SK-N-MC (cell line): ENCODE measurements around the gene SLC12A1.

ENCODE experiments used
- DNase-seq: peaks from one replicate; pipeline ENCODE4 v3.0.0-alpha.2; 2011; ENCODE audit warnings: low read depth, low spot score
- H3K27ac ChIP-seq: fragments of 200-600 bp; sonication (generic); 2 replicates; pipeline ENCODE4 v1.5.1; 2016; ENCODE audit warnings: mixed run types
- H3K36me3 ChIP-seq: fragments of 200-600 bp; sonication (generic); 2 replicates; pipeline ENCODE4 v1.6.1; 2017; ENCODE audit warnings: antibody characterized with exemption, low read length, mixed read lengths; ENCODE audit not compliant: insufficient read depth
- H3K4me3 ChIP-seq: fragments of 200-600 bp; sonication (generic); 2 replicates; pipeline ENCODE4 v1.5.1; 2016
- H3K9ac ChIP-seq: fragments of 200-600 bp; sonication (generic); 2 replicates; pipeline ENCODE4 v1.8.0; 2017; ENCODE audit warnings: mixed run types, mixed read lengths; ENCODE audit not compliant: insufficient read length
- H3K9me3 ChIP-seq: fragments of 200-600 bp; sonication (generic); 2 replicates; pipeline ENCODE4 v1.6.1; 2017; ENCODE audit warnings: low read depth, mild to moderate bottlenecking, antibody characterized with exemption, low read length, moderate library complexity, mixed read lengths
- EZH2 ChIP-seq: fragments of 200-600 bp; sonication (generic); IDR thresholded peaks from one replicate; pipeline ENCODE4 v1.6.1; 2017; ENCODE audit warnings: antibody characterized with exemption
- FOXP2 ChIP-seq: optimal IDR thresholded peaks from 2 replicates; pipeline ENCODE3; 2011; ENCODE audit warnings: mild to moderate bottlenecking, moderate library complexity; ENCODE audit not compliant: insufficient read depth; ENCODE audit errors: extremely low read length, control extremely low read depth
- POLR2AphosphoS5 ChIP-seq: IDR thresholded peaks from 2 replicates; pipeline ENCODE4 v1.6.1; 2012; ENCODE audit warnings: mild to moderate bottlenecking, low read depth, low read length, borderline replicate concordance

The SLC12A1 gene

DNA sequence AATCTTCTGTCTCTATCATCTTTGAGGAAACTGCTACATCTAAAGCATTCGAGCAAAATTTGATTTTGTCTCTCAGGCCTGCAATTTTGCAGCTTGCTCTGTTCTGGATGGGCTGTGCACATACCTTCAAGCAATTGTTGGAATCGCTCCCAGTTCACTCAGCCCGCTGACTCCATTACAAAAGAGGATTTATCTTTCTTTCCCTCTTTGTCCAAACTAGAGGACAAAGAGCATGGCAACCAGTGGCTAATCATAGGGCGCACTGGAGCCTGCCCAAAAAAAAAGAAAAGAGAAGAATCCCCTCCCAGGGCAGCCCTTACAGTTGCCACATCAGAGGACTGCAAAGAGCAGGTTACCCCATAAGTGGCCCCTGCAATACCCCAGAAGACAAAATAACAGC, 76.1 kb downstream of the SLC12A1 start:
- Histone ChIP-seq H3K4me3 (no peak overlapping the region), H3K36me3 (no peaks in the 10 kb centered on the region), H3K9me3 (no peaks in the 10 kb centered on the region), H3K27ac (no peak overlapping the region), H3K9ac (no peak overlapping the region)
- no peak for DNase-seq
- TF ChIP-seq POLR2AphosphoS5 (no peak), FOXP2 (no peak), EZH2 (no peak)

DNA sequence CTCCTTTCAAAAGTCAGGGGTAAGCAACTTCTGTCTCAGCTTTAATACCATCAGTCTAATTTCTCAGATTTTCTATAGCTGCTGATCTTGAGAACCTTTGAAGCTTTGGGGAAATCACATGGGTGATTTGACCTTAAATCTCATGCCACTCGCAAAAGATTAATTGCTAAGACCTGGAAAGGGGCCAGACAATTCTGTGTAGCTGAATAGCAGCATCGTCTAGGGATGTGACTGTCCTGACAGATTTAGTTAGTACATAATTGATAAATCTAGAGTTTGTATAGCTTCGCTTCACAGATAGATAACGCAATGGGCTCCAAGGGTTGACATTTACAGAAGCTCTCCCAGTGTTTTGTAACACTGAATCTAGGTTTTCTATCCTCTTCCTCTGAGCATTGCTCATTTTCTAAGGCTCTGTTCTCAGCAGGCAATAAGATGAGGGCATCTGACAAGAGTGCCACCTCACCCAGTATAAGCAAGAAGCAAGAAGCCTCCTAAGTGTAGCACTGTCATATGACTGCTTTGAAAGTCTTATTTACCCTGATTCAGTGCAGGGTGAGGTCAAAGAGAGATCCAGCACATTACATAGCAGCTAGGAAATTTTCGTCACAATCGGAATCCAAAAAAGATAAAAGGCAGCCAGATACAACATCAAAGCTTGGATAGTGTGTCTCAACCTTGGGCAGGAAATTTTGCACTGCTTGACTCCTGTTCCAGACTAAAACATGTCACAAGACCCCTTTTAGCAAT, 77.5 kb downstream of the SLC12A1 start:
- TF ChIP-seq EZH2 (no peak), POLR2AphosphoS5 (no peak), FOXP2 (no peak)
- H3K36me3 ChIP-seq = no peaks in the 10 kb centered on the region
- H3K9ac ChIP-seq = peak overlapping the region; percentile 16
- DNase-seq = no peak
- no peak overlapping the region for H3K27ac ChIP-seq
- H3K9me3 ChIP-seq = no peaks in the 10 kb centered on the region
- no peak overlapping the region for H3K4me3 ChIP-seq

DNA sequence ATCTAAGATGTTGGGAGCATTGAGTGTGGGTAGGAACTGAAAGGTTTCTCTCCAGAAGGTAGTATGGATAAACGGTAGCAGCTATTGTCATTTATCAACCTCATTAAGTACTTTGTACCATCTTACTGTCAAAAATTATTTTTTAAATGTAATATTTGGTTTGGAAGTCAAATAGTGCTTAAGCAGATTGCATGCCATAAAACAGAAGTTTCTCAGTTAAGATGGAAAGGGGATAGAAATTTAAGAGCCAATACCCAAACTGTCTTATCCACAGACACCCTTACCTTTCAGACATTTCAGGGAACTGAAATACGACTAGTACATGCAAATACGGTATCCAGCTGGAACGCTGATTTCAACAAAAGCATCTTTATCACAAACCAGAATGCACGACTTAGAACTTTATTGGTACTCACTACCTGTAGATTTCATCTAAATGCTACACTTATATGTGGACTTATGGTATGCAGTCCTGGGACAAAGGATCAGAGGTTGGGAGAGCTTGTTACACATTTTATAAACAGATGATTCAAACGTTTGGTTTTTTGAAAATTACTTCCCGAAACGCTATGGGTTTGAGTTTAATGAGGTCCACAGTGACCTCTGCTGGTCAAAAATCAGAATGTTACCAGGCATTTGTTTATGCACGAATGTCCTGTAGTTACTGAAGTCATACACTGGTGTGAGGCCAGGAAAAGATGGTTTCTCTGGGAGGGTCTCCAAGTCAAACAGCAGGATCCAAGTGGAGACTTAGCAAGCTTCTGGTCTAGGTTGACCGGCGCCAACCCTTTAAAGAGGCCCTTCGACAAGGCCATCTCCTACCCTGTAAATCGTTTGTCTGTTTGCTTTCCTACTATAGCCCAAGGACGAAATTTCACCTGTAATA, 79.5 kb downstream of the SLC12A1 start:
- Histone ChIP-seq H3K36me3 (no peaks in the 10 kb centered on the region), H3K9ac (peak overlapping the region; percentile 46), H3K9me3 (no peaks in the 10 kb centered on the region), H3K27ac (no peak overlapping the region), H3K4me3 (peak overlapping the region; percentile 41)
- peak; percentile 66 for DNase-seq
- TF ChIP-seq POLR2AphosphoS5 = no peak
- TF ChIP-seq FOXP2 = no peak
- TF ChIP-seq EZH2 = no peak

DNA sequence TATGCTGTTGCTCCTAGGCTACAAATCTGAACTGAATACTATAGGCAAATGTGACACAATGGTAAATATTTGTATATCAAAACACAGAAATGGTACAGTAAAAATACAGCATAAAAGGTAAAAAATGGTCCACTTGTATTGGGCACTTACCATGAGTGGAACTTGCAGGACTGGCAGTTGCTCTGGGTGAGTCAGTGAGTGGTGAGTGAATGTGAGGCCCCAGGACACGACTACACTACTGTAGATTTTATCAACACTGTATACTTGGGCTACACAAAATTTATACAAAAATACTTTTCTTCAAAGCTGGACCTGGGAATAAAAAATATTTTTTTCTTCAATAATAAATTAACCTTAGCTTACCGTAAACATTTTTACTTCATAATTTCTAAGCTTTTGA, 83.5 kb downstream of the SLC12A1 start:
- Histone ChIP-seq H3K27ac (no peak overlapping the region), H3K9ac (no peak overlapping the region), H3K9me3 (no peaks in the 10 kb centered on the region), H3K4me3 (no peak overlapping the region), H3K36me3 (no peaks in the 10 kb centered on the region)
- no peak for DNase-seq
- TF ChIP-seq EZH2 (no peak), FOXP2 (no peak), POLR2AphosphoS5 (no peak)

DNA sequence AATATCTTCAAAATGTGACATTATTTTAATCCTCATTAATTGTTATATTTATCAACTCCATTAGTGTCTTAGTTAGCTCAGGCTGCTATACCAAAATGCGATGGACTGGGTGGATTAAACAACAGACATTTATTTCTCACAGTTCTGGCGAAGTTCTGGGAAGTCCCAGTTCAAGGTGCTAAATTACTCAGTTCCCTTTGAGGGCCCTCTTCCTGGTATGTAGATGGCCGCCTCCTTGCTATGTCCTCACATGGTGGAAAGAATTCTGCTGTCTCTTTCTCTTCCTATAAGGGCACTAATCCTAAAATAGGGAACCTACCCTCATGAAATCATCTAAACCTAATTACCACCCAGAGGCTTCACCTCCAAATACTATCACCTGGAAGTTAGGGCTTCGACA, 86.4 kb downstream of the SLC12A1 start:
- no peak overlapping the region for H3K27ac ChIP-seq
- TF ChIP-seq POLR2AphosphoS5 (no peak), FOXP2 (no peak), EZH2 (no peak)

DNA sequence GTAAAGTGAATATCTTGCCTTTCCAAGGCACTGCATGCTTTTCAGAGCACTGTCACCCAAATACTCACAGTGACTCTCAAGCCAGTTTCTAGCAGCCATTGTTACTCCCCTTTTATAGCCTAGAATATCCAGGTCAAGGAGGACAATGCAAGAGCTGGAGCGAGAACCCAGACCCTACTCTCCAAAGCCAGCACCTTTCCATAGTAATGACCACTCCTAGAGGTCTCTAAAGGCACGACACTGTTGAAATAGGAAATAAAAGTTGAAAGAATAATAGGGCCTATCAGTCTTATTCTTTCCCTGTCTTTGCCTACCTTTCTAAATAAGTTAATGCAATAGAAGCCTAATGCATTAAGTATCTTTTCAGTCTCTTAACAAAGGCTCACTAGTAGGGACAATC, 91.6 kb downstream of the SLC12A1 start:
- Histone ChIP-seq H3K9ac (no peak overlapping the region), H3K4me3 (no peak overlapping the region), H3K36me3 (no peaks in the 10 kb centered on the region), H3K27ac (no peak overlapping the region), H3K9me3 (no peaks in the 10 kb centered on the region)
- no peak for DNase-seq
- TF ChIP-seq POLR2AphosphoS5 (no peak), EZH2 (no peak), FOXP2 (no peak)

More for the DNA sequence above, 86.4 kb downstream of the SLC12A1 start:
- H3K36me3 ChIP-seq = no peaks in the 10 kb centered on the region
- no peak for DNase-seq
- H3K9ac ChIP-seq = no peak overlapping the region
- H3K9me3 ChIP-seq = no peaks in the 10 kb centered on the region
- H3K4me3 ChIP-seq = no peak overlapping the region

DNA sequence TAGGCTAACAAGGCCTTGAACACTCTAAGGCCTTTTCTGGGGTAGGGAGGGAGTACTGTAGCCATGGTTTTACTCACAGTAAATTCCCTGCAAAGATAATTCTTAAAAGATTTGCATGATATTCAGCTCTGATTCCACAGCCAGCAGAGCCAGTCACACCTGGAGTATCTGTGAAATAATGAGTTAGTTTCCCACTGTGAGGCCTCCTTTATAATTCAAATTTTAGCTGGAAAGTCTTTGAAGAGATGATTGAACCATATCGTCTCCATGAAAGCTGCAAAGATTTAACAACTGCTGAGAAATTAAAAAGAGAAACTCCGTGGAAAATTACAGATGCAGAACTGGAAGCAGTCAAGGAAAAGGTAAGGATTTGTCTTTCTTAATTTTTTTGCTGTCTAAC, 92.8 kb downstream of the SLC12A1 start:
- TF ChIP-seq POLR2AphosphoS5 (no peak), FOXP2 (no peak), EZH2 (no peak)
- Histone ChIP-seq H3K9me3 (no peaks in the 10 kb centered on the region), H3K9ac (no peak overlapping the region), H3K36me3 (no peaks in the 10 kb centered on the region), H3K27ac (no peak overlapping the region), H3K4me3 (no peak overlapping the region)
- no peak for DNase-seq

DNA sequence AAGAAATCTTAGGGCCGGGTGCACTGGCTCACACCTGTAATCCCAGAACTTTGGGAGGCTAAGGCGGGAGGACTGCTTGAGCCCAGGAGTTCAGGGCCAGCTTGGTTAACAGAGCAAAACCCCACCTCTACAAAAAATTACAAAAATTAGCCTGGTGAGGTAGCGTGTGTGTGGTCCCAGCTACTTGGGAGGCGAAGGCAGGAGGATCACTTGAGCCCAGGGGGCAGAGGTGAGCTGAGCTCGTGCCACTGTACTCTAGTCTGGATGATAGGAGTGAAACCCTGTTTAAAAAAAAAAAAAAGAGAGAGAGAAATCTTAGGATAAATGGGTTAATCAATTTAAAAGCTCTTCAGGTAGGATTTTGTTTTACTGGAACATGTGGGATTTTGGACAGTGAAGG, 93.9 kb downstream of the SLC12A1 start:
- TF ChIP-seq EZH2 = no peak
- TF ChIP-seq POLR2AphosphoS5 = no peak
- TF ChIP-seq FOXP2 = no peak
- no peak overlapping the region for H3K9ac ChIP-seq
- no peaks in the 10 kb centered on the region for H3K36me3 ChIP-seq
- no peaks in the 10 kb centered on the region for H3K9me3 ChIP-seq
- H3K4me3 ChIP-seq = no peak overlapping the region
- H3K27ac ChIP-seq = no peak overlapping the region
- DNase-seq = no peak
